Measurements from ENCODE around the gene UGT8. TPM values are rescaled to one million over a fixed set of nuclear protein-coding genes. Genes with fewer than 3 reads are reported as not detected.

UGT8 gene, protein sequence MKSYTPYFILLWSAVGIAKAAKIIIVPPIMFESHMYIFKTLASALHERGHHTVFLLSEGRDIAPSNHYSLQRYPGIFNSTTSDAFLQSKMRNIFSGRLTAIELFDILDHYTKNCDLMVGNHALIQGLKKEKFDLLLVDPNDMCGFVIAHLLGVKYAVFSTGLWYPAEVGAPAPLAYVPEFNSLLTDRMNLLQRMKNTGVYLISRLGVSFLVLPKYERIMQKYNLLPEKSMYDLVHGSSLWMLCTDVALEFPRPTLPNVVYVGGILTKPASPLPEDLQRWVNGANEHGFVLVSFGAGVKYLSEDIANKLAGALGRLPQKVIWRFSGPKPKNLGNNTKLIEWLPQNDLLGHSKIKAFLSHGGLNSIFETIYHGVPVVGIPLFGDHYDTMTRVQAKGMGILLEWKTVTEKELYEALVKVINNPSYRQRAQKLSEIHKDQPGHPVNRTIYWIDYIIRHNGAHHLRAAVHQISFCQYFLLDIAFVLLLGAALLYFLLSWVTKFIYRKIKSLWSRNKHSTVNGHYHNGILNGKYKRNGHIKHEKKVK
- under 1 TPM in 1 of 5 experiments, not detected in 4; 0.13 TPM for total RNA-seq
- not detected for polyA plus RNA-seq
- total RNA-seq, result not detected

- H3K4me3 ChIP-seq (ENCODE audit: low read length), result no peak within 1 kb of the TSS
- POLR2A ChIA-PET, result no interaction called here
Measured at GRCh38 chr4:114598191-114599121, at the start of gene UGT8. Gene UGT8 (plus strand): TSS chr4:114598807. CDS start chr4:114622881, 24,074 bp downstream.

DNA sequence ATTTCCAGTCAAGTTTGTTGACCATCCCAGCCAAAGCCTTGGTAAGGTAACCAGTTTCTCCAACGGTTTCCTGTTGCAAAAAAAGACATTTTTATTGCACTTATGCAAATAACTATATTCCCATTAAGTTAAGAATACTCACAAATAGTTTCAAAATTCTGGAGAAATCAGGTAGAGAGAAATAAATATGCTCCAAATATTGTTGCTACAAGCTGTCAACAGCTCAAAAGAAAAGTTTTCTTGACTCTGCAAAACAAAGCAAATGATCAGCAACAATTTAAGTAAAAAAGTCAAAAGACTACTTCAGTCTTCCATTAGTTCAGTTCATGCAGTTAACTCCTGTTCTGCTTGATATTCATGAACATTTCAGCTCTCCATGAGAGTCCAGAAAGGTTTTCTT is 49.0 kb upstream of the UGT8 start:
- H3K27me3 Mint-ChIP-seq, result peaks cover 0 to 13% (median 4%) of the 10 kb centered on the region in 5 donors
- intact Hi-C loops (cut with micrococcal nuclease), result no loop called here
- H3K36me3 Mint-ChIP-seq, result no peaks in the 10 kb centered on the region
- DNase-seq, result no peak
- H3K4me3 Mint-ChIP-seq, result no peak overlapping the region
- Histone ChIP-seq H3K4me3 (ENCODE audit: low read length) (no peak overlapping the region), H3K27ac (ENCODE audit: low read depth, low read length) (no peak overlapping the region), H3K36me3 (ENCODE audit: control insufficient read depth in 2 of 3, insufficient read depth in 3 of 3, low read length in 3 of 3) (no peaks in the 10 kb centered on the region), H3K9me3 (ENCODE audit: control insufficient read depth in 2 of 3, low read length in 3 of 3) (no peaks in the 10 kb centered on the region), H3K4me1 (ENCODE audit: control insufficient read depth in 2 of 2, insufficient read depth in 2 of 2, low read length in 2 of 2) (no peaks in the 10 kb centered on the region), H3K27me3 (ENCODE audit: control insufficient read depth in 2 of 2, insufficient read depth in 2 of 2, low read length in 2 of 2) (peaks cover 0 to 3% of the 10 kb centered on the region in 2 donors)
- ATAC-seq, result no peak
- H3K9me3 Mint-ChIP-seq, result peaks cover 2 to 22% (median 5%) of the 10 kb centered on the region in 11 donors
- H3K4me1 Mint-ChIP-seq, result no peaks in the 10 kb centered on the region
- CTCF ChIA-PET, result no interaction called here
- POLR2A ChIA-PET, result no interaction called here
- no peak overlapping the region for H3K27ac Mint-ChIP-seq

More at GRCh38 chr4:114598191-114599121, at the start of gene UGT8:
- peaks cover 6 to 14% (median 9%) of the 10 kb centered on the region in 7 donors for H3K4me1 Mint-ChIP-seq
- H3K36me3 Mint-ChIP-seq, result no peaks in the 10 kb centered on the region
- H3K27me3 Mint-ChIP-seq, result peaks cover 21 to 57% (median 54%) of the 10 kb centered on the region in 5 donors
- peak within 1 kb of the TSS; percentile 56 to 83 (median 66) for H3K4me3 Mint-ChIP-seq
- DNase-seq (peak in 2 of 9 donors; percentile 1 to 37), ATAC-seq (peak; percentile 59)
- peaks cover 0 to 3% (median 0%) of the 10 kb centered on the region in 11 donors for H3K9me3 Mint-ChIP-seq
- Histone ChIP-seq H3K36me3 (ENCODE audit: control insufficient read depth in 2 of 3, insufficient read depth in 3 of 3, low read length in 3 of 3) (no peaks in the 10 kb centered on the region), H3K9me3 (ENCODE audit: control insufficient read depth in 2 of 3, low read length in 3 of 3) (no peaks in the 10 kb centered on the region), H3K4me1 (ENCODE audit: control insufficient read depth in 2 of 2, insufficient read depth in 2 of 2, low read length in 2 of 2) (no peaks in the 10 kb centered on the region), H3K27ac (ENCODE audit: low read depth, low read length) (no peak within 1 kb of the TSS), H3K27me3 (ENCODE audit: control insufficient read depth in 2 of 2, insufficient read depth in 2 of 2, low read length in 2 of 2) (no peaks in the 10 kb centered on the region)
- intact Hi-C loops (cut with micrococcal nuclease), result no loop called here
- no peak within 1 kb of the TSS for H3K27ac Mint-ChIP-seq
- CTCF ChIA-PET, result no interaction called here

GRCh38 chr4:114558446-114559020 is 40.1 kb upstream of the UGT8 start:
- ChIA-PET POLR2A (no interaction called here), CTCF (no interaction called here)
- H3K4me1 ChIP-seq (ENCODE audit: control insufficient read depth in 2 of 2, insufficient read depth in 2 of 2, low read length in 2 of 2), result no peaks in the 10 kb centered on the region
- no peak overlapping the region for H3K4me3 ChIP-seq (ENCODE audit: low read length)
- peaks cover 0 to 5% (median 0%) of the 10 kb centered on the region in 3 experiments for H3K9me3 ChIP-seq (ENCODE audit: control insufficient read depth in 2 of 3, low read length in 3 of 3)
- H3K36me3 Mint-ChIP-seq, result no peaks in the 10 kb centered on the region
- H3K36me3 ChIP-seq (ENCODE audit: control insufficient read depth in 2 of 3, insufficient read depth in 3 of 3, low read length in 3 of 3), result no peaks in the 10 kb centered on the region
- no peaks in the 10 kb centered on the region for H3K4me1 Mint-ChIP-seq
- no peak for DNase-seq
- intact Hi-C loops (cut with micrococcal nuclease), result no loop called here
- no peak overlapping the region for H3K4me3 Mint-ChIP-seq
- H3K27ac ChIP-seq (ENCODE audit: low read depth, low read length), result no peak overlapping the region
- no peaks in the 10 kb centered on the region for H3K27me3 ChIP-seq (ENCODE audit: control insufficient read depth in 2 of 2, insufficient read depth in 2 of 2, low read length in 2 of 2)
- no peak for ATAC-seq
- H3K27me3 Mint-ChIP-seq, result peaks cover 0 to 4% (median 0%) of the 10 kb centered on the region in 5 donors
- H3K27ac Mint-ChIP-seq, result no peak overlapping the region
- H3K9me3 Mint-ChIP-seq, result peaks cover 2 to 20% (median 10%) of the 10 kb centered on the region in 11 donors

DNA sequence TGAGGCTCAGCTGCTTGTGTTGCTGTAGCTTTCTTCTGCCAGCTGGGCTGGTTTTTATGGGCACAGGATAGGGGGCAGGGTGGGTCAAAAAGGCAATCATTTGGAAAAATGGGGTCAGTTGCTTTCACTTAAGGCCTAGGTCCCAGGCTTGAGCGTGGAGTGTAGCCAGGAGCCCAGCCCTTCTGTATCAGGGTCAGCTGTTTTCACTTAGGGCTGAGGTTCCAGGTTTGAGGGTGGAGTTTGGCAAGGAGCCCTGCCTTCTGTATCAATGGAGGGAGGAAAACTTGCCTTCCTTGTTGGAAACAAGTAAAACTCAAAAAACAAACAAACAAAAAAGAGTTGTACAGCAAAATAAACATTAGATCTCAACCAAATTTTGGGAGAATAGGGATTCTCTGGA is 37.0 kb upstream of the UGT8 start:
- Histone ChIP-seq H3K9me3 (ENCODE audit: control insufficient read depth in 2 of 3, low read length in 3 of 3) (peaks cover 0 to 5% (median 0%) of the 10 kb centered on the region in 3 experiments), H3K4me1 (ENCODE audit: control insufficient read depth in 2 of 2, insufficient read depth in 2 of 2, low read length in 2 of 2) (no peaks in the 10 kb centered on the region), H3K4me3 (ENCODE audit: low read length) (no peak overlapping the region), H3K36me3 (ENCODE audit: control insufficient read depth in 2 of 3, insufficient read depth in 3 of 3, low read length in 3 of 3) (no peaks in the 10 kb centered on the region), H3K27ac (ENCODE audit: low read depth, low read length) (no peak overlapping the region), H3K27me3 (ENCODE audit: control insufficient read depth in 2 of 2, insufficient read depth in 2 of 2, low read length in 2 of 2) (peaks cover 0 to 3% of the 10 kb centered on the region in 2 donors)
- intact Hi-C loops (cut with micrococcal nuclease), result no loop called here
- Mint-ChIP-seq H3K9me3 (peaks cover 0 to 20% (median 7%) of the 10 kb centered on the region in 11 donors), H3K36me3 (no peaks in the 10 kb centered on the region), H3K4me3 (no peak overlapping the region), H3K27me3 (no peaks in the 10 kb centered on the region), H3K4me1 (no peaks in the 10 kb centered on the region), H3K27ac (no peak overlapping the region)
- ChIA-PET POLR2A (no interaction called here), CTCF (no interaction called here)
- ATAC-seq (no peak), DNase-seq (no peak)

DNA sequence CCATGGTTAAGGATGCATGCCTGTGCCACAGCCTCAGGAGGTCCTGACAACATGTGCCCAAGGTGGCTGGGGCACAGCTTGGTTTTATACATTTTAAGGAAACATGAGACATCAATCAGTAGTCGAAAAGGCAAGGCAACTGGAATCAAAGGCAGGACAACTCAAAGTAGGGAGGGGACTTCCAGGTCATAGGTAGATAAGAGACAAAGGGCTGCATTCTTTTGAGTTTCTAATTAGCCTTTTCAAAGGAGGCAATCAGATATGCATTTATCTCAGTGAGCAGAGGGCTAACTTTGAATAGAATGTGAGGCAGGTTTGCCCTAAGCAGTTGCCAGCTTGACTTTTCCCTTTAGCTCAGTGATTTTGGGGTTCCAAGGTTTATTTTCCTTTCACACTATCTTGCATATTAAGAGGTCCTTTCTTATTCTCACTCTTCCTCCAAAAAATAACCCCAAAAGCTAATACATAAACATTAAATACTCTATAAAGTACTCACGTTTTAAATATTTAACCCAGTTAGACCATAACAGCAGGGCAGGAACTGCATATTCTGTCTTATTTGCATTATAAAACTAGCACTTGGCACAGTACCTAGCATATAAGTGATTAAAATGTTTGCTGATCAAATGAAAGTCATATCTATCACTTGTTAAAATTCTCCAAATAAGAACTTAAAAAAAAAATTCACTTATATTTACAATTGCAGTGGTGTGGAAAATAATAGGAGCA is 36.3 kb upstream of the UGT8 start:
- intact Hi-C loops (cut with micrococcal nuclease), result no loop called here
- no peak for ATAC-seq

More for the DNA sequence above, 36.3 kb upstream of the UGT8 start:
- Histone ChIP-seq H3K27ac (ENCODE audit: low read depth, low read length) (no peak overlapping the region), H3K36me3 (ENCODE audit: control insufficient read depth in 2 of 3, insufficient read depth in 3 of 3, low read length in 3 of 3) (no peaks in the 10 kb centered on the region), H3K4me1 (ENCODE audit: control insufficient read depth in 2 of 2, insufficient read depth in 2 of 2, low read length in 2 of 2) (no peaks in the 10 kb centered on the region), H3K4me3 (ENCODE audit: low read length) (no peak overlapping the region), H3K27me3 (ENCODE audit: control insufficient read depth in 2 of 2, insufficient read depth in 2 of 2, low read length in 2 of 2) (peaks cover 0 to 3% of the 10 kb centered on the region in 2 donors), H3K9me3 (ENCODE audit: control insufficient read depth in 2 of 3, low read length in 3 of 3) (peaks cover 0 to 5% (median 0%) of the 10 kb centered on the region in 3 experiments)
- H3K36me3 Mint-ChIP-seq, result no peaks in the 10 kb centered on the region
- CTCF ChIA-PET, result no interaction called here
- POLR2A ChIA-PET, result no interaction called here
- H3K27ac Mint-ChIP-seq, result no peak overlapping the region
- no peak for DNase-seq
- peaks cover 0 to 20% (median 7%) of the 10 kb centered on the region in 11 donors for H3K9me3 Mint-ChIP-seq
- no peaks in the 10 kb centered on the region for H3K27me3 Mint-ChIP-seq
- no peak overlapping the region for H3K4me3 Mint-ChIP-seq
- no peaks in the 10 kb centered on the region for H3K4me1 Mint-ChIP-seq

All from naive thymus-derived CD4-positive, alpha-beta T cell (primary cell).